Keratinocyte (primary cell): ENCODE measurements around the gene CMTR2. TPM values are rescaled to one million over a fixed set of nuclear protein-coding genes. Genes with fewer than 3 reads are reported as not detected.

Source experiments
- DNase-seq: peaks from one replicate; pipeline ENCODE4 v3.0.0-alpha.2; 2011; ENCODE audit warnings: low read depth, missing footprints, low spot score
- FAIRE-seq: peaks from 2 replicates; lab custom pipeline; 2011; peaks lifted over from hg19 to GRCh38; lab: Jason Lieb, UNC
- H2AFZ ChIP-seq: 2 replicates; pipeline ENCODE4 v1.6.0; 2012; ENCODE audit warnings: low read length, control low read depth, inconsistent platforms; ENCODE audit not compliant: control insufficient read depth
- H3K27ac ChIP-seq: 2 replicates; pipeline ENCODE4 v1.5.1; 2011; ENCODE audit warnings: low read length; ENCODE audit not compliant: control insufficient read depth, insufficient read depth
- H3K27me3 ChIP-seq: 3 replicates; pipeline ENCODE4 v1.6.0; 2011; ENCODE audit warnings: low read length; ENCODE audit not compliant: control insufficient read depth, insufficient read depth; ENCODE audit errors: extremely low read depth
- H3K36me3 ChIP-seq, 2 experiments: 2 replicates in 1 of 2; 3 replicates in 1 of 2; pipeline ENCODE4 v1.5.1; 2011; ENCODE audit warnings: low read length in 2 of 2, mild to moderate bottlenecking in 1 of 2; ENCODE audit not compliant: control insufficient read depth in 2 of 2, insufficient read depth in 2 of 2; ENCODE audit errors: extremely low read depth in 1 of 2
- H3K4me1 ChIP-seq: 3 replicates; pipeline ENCODE4 v1.5.1; 2011; ENCODE audit warnings: low read length; ENCODE audit not compliant: control insufficient read depth, insufficient read depth; ENCODE audit errors: extremely low read depth
- H3K4me2 ChIP-seq: 3 replicates; pipeline ENCODE4 v1.6.0; 2011; ENCODE audit warnings: low read depth, low read length; ENCODE audit not compliant: control insufficient read depth, insufficient read depth; ENCODE audit errors: extremely low read depth
- H3K4me3 ChIP-seq, 3 experiments: fragments of 200-600 bp in 1 of 3; sonication (generic) in 1 of 3; 2 replicates in 2 of 3; 3 replicates in 1 of 3; pipeline ENCODE4 v1.5.1; 2011 to 2016; ENCODE audit warnings: low read length in 3 of 3, mild to moderate bottlenecking in 3 of 3, control low read depth in 2 of 3, inconsistent platforms in 1 of 3, low read depth in 1 of 3, mixed read lengths in 1 of 3, mixed run types in 1 of 3, moderate library complexity in 1 of 3; ENCODE audit not compliant: control insufficient read depth in 2 of 3, insufficient read depth in 2 of 3; ENCODE audit errors: extremely low read depth in 1 of 3
- H3K79me2 ChIP-seq: 2 replicates; pipeline ENCODE4 v1.6.0; 2012; ENCODE audit warnings: low read length; ENCODE audit not compliant: control insufficient read depth, insufficient read depth
- H3K9ac ChIP-seq: 3 replicates; pipeline ENCODE4 v1.6.0; 2011; ENCODE audit warnings: low read length; ENCODE audit not compliant: control insufficient read depth, insufficient read depth; ENCODE audit errors: extremely low read depth
- H3K9me1 ChIP-seq: 3 replicates; pipeline ENCODE4 v1.6.0; 2011; ENCODE audit warnings: low read length; ENCODE audit not compliant: control insufficient read depth, insufficient read depth; ENCODE audit errors: extremely low read depth
- H3K9me3 ChIP-seq: 2 replicates; pipeline ENCODE4 v1.5.1; 2012; ENCODE audit warnings: low read depth, low read length; ENCODE audit not compliant: control insufficient read depth
- H4K20me1 ChIP-seq: 3 replicates; pipeline ENCODE4 v1.6.0; 2011; ENCODE audit warnings: low read length; ENCODE audit not compliant: control insufficient read depth, insufficient read depth; ENCODE audit errors: extremely low read depth
- CTCF ChIP-seq, 3 experiments: IDR thresholded peaks in 1 of 3; conservative IDR thresholded peaks in 1 of 3; optimal IDR thresholded peaks in 1 of 3; 2 replicates in 2 of 3; 3 replicates in 1 of 3; pipeline versions ENCODE3 to v1.5.1; 2011; ENCODE audit warnings: low read length in 3 of 3, mild to moderate bottlenecking in 3 of 3, moderate library complexity in 2 of 3, control low read depth in 1 of 3, inconsistent platforms in 1 of 3; ENCODE audit not compliant: insufficient read depth in 2 of 3; ENCODE audit errors: extremely low read depth in 1 of 3
- EZH2 ChIP-seq: IDR thresholded peaks from one replicate; pipeline ENCODE4 v1.6.1; 2012; ENCODE audit warnings: inconsistent platforms, mild to moderate bottlenecking, low read length, moderate library complexity
- dilution Hi-C: fragments of 300-500 bp; cut with MboI; formaldehyde crosslinking; loops from one replicate; pipeline ENCODE4 v1.7.0; 2020; ENCODE audit warnings: low sequenced_read_pairs; ENCODE audit not compliant: extremely low pct_ligation_motif_present
- polyA plus RNA-seq, 5 experiments: library from polyadenylated mRNA; depleted of rRNA in 3 of 5; stranded (reverse) in 3 of 5; stranded (forward) in 1 of 5; unstranded in 1 of 5; fragments of >200 nt; gene quantifications; 1 replicate in 1 of 5; 2 replicates in 3 of 5; 3 replicates in 1 of 5; pipeline versions ENCODE4 v1.2.1 to v1.2.3, GENCODE V29; 2011 to 2012; ENCODE audit warnings: missing spikeins in 2 of 5, low read depth in 1 of 5, low replicate concordance in 1 of 5

CMTR2 gene
- polyA plus RNA-seq, 1 donor (not counting 4 experiments of a cell fraction or from before 2014, with no cell fraction given): 37.9 TPM

GRCh38 chr16:71283612-71284011 lies 5.6 kb downstream of the CMTR2 start:
- Histone ChIP-seq H3K9me3 (no peaks in the 10 kb centered on the region), H3K9ac (no peak overlapping the region), H3K4me1 (peaks cover 10% of the 10 kb centered on the region), H3K36me3 (peaks cover 4 to 6% of the 10 kb centered on the region in 2 experiments), H3K79me2 (peaks cover 13% of the 10 kb centered on the region), H2AFZ (no peak overlapping the region), H4K20me1 (no peaks in the 10 kb centered on the region), H3K4me3 (no peak overlapping the region), H3K27me3 (no peaks in the 10 kb centered on the region), H3K9me1 (no peaks in the 10 kb centered on the region), H3K27ac (no peak overlapping the region), H3K4me2 (no peak overlapping the region)
- DNase-seq (no peak), FAIRE-seq (no peak)
- dilution Hi-C loops: no loop called here
- no peak for TF ChIP-seq CTCF (optimal IDR thresholded peaks at IDR 0.05 in 1 of 3, IDR thresholded peaks at IDR 0.05 in 1 of 3, conservative IDR thresholded peaks at IDR 0.05 in 1 of 3; ENCODE audit: extremely low read depth in 1 of 3, insufficient read depth in 2 of 3, low read length in 3 of 3)
- TF ChIP-seq EZH2: no peak

GRCh38 chr16:71282943-71283342 lies 6.3 kb downstream of the CMTR2 start:
- Histone ChIP-seq H3K9ac (no peak overlapping the region), H3K79me2 (peaks cover 7% of the 10 kb centered on the region), H4K20me1 (no peaks in the 10 kb centered on the region), H2AFZ (no peak overlapping the region), H3K9me3 (no peaks in the 10 kb centered on the region), H3K4me1 (peaks cover 7% of the 10 kb centered on the region), H3K27ac (no peak overlapping the region), H3K36me3 (peaks cover 4 to 6% of the 10 kb centered on the region in 2 experiments), H3K4me3 (no peak overlapping the region), H3K9me1 (no peaks in the 10 kb centered on the region), H3K4me2 (no peak overlapping the region), H3K27me3 (no peaks in the 10 kb centered on the region)
- FAIRE-seq (no peak), DNase-seq (no peak)
- TF ChIP-seq EZH2: no peak
- no peak for TF ChIP-seq CTCF (optimal IDR thresholded peaks at IDR 0.05 in 1 of 3, IDR thresholded peaks at IDR 0.05 in 1 of 3, conservative IDR thresholded peaks at IDR 0.05 in 1 of 3; ENCODE audit: extremely low read depth in 1 of 3, insufficient read depth in 2 of 3, low read length in 3 of 3)
- dilution Hi-C loops: no loop called here
